ENCODE measurements around the gene NPTX2.

Gene NPTX2

DNA sequence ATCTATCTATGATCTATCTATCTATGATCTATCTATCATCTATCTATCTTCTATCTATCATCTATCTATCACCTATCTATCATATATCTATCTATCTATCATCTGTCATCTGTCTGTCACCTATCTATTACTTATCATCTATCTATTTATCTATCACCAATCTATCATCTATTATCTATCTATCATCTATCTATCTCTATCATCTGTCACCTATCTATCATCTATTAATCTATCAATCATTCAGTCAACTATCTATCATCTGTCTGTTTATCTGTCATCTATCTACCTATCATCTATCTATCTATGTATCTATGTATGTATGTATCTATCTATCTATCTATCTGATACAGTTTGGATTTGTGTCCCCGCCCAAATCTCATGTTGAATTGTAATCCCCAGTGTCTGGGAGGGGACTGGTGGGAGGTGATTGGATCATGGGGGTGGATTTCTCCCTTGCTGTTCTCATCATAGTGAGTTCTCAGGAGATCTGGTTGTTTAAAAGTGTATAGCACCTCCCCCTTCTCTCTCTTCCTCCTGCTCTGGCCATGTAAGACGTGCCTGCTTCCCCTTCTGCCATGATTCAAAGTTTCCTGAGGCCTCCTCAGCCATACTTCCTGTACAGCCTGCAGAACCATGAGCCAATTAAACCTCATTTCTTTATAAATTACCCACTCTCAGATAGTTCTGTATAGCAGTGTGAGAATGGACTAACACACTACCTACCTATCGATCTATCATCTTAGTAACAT is 37.6 kb downstream of the NPTX2 start:
- DNase-seq: no peak

DNA sequence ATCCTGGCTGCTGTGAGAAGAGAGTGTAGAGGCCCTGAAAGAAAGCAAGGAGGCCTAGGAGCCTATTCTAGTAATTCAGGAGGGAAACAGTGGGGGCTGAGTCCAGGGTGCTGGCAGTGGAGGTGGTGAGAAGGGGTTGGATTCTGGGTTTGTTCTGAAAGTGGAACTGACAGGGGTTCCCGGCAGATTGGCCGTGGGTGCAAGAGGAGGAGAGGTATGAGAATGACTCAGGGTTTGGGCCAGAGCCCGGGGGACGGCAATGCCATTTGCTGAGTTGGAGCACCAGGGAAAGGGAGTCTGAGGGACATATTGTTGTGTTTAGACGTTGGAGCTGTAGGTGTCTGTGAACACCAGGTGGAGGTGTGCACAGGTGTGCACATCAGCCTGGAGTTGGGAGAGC is 38.5 kb downstream of the NPTX2 start:
- DNase-seq: no peak

- no peak for DNase-seq
Observed at GRCh38 chr7:98656899-98657298, 39.8 kb downstream of the NPTX2 start.

GRCh38 chr7:98657736-98658135 is 40.7 kb downstream of the NPTX2 start:
- DNase-seq: no peak

DNA sequence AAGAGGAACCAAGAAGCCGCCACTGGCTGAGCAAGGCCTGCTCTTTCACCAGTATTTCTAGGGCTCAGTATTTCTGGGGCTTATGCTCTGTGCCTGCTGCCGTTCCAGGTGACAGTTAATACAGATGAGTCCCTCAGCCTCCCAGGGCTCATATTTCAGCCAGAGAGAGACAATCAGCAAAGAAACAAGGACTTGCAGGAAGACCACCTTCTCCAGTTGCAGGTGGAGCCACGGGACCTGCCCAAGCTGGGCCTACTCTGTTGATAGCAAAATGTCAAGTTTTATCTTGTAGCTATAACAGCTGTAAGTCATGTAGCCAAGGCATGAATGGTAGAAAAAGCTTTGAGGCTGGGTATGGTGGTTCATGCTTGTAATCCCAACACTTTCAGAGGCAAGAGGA is 42.7 kb downstream of the NPTX2 start:
- no peak for DNase-seq

DNA sequence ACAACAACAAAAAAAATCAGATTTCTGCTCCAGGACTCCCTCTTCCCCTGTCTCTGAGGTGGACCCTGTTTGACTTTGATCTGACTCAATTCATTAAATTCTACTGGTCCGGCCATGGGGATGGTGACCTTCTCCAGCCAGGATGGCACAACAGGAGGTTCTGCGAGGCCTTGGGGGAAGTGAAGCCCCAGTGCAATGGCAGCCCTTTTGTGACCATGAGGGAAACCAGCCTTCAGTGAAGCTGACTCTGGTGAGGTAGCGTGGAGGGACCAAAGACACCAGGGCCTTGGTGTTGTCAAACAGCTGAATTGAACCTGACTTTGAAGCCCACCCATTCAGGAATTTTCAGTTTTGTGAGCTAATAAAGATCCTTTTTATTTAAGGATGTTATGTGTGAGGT is 44.5 kb downstream of the NPTX2 start:
- no peak for DNase-seq

DNA sequence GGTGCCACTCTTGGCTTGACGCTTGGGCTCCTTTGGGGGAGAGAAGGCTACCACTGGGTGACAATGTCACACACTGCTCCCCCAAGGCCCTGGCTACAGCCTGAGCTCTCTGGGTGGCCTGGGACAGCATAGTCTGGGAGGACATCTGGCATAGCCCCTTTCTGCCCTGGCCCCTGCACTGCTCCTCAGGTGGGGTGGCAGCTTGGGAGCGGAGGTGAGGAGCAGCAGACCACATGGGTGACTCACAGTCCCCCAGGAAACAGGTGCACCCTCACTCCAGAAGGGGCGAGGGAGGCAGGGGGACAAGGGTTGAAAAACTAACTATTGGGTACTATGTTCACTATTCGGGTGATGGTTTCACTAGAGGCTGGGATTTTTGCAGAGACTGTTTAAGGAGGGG is 45.2 kb downstream of the NPTX2 start:
- no peak for DNase-seq

DNA sequence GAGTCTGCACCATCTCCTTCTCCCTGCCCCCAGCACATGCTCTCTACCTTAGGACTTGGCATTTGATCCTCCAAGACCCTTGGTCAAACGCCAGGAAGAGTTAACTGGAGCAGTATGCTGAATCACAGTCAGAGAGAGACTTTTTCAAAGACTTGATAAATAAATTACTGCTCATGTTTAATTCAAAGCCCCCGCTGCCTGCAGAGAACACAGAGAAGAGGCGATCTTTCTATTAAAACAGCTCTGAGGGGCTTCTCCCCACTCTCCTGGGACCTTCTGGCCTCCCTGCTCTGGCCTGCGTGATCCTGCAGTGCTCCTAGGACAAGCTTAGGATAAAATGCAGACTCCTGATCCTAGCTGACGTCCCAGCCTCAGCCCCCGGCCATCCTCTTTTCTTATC is 47.8 kb downstream of the NPTX2 start:
- DNase-seq: no peak

DNA sequence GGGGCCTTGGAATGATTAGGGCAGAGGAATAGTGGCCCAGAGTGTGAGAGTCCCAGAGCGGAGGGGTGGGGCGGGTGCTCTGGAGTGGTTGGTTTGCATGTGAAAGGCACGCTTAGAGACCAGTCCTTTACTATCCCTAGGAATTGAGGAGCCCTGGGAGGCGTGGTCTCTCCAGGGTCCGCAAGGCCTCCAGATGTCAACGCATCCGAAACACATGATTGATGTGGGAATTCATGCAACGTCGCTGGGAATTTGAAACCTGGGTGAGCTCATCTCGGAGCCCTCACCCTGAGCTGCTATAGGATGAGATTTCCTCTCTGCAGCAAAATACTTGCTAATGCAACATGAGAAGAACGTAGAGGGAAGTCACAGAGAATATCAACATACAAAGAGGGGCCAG is 51.2 kb downstream of the NPTX2 start:
- DNase-seq: no peak

DNA sequence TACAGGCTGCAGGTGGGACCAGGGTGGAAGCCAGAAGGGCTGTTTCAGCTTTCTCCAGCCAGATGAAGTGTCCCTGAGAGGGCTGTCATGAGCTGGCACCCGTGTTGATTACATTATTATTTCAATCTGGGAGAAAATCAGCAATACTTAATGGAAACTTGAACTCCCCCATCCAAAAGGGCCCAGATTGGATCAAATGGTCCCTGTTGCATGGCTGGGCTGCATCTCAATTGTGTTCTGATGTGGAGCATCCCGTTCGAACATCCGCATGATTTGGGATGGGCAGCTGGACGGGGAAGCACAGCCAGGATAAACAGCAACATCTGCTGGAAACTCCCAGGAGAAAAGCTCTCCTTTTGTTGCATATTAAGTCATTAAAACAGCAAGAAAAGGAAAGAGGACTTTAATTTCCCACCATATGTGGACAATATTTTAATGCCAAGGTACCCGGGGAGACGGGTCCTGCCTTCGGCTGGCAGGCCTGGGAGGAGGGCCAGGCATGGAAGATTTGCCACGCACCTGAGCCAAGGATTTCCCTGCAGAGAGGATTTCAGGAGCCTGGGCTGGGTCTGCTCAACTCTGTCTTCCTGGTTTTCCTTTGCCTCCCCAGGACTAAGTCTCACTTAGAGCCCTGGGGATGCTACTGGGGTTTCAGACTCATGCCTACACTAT is 52.4 kb downstream of the NPTX2 start:
- DNase-seq: no peak

DNA sequence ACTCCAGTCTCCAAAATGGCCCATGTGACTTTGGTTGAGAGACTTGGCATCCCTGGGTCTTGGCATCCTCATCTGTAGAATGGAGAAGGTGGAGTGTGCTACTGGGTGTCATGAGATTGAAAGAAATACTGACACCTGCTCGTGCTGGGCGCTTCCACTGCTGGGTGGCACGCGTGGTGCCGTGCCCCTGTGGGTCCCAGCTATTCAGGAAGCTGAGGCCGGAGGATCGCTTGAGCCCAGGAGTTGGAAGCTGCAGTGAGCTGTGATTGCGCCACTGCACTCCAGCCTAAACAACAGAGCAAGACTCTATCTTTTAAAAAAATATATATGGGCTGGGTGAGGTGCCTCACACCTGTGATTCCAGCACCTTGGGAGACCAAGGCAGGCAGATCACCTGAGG is 53.1 kb downstream of the NPTX2 start:
- DNase-seq: no peak

DNA sequence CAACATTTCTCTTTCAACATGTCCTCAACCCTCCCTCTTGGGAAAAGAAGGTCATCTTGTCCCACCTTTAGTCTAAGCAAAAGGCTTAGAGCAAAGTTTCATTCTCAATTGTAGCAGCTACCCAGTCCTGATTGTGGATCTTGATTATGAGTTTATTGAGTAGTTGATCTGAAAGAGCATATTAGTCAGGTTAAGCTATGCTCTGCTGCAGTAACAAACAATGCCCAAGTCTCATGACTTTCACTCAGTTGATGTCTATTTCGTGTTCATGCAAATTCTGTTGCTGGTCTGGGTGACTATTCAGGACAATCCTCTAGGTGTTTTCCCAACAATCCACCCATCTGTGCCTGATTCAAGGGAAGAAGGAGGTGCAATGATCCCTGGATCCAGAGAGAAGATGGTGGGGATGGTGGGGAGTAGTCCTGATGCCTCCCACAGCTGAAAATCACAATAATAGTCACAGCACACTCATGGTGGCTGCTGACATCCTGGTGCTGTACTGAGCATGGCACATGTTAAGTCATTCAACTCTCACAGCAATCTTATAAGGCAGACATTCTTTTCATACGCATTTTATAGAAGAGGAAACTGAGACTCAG is 54.7 kb downstream of the NPTX2 start:
- no peak for DNase-seq

DNA sequence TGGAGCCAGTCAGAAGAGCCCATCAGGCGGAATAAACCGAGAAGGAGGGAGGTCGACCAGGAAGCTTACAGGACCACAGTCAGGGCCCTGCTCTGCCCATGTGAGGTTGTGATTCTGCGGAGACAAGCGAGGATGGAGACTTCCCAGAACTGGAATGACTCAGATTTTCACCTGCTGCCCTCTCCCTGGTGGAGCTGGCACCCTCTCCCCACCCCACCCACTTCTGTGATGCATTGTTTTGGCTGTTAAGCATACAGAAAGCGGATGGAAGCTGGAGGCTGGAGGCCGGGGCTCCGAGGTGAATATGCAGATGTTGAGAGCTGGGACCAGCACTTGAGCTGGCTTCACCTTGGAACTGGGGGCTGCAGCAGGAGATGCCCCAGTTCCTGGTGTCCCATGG is 57.4 kb downstream of the NPTX2 start:
- no peak for DNase-seq

- DNase-seq: no peak
Observed at GRCh38 chr7:98674881-98675280, 57.8 kb downstream of the NPTX2 start.

DNA sequence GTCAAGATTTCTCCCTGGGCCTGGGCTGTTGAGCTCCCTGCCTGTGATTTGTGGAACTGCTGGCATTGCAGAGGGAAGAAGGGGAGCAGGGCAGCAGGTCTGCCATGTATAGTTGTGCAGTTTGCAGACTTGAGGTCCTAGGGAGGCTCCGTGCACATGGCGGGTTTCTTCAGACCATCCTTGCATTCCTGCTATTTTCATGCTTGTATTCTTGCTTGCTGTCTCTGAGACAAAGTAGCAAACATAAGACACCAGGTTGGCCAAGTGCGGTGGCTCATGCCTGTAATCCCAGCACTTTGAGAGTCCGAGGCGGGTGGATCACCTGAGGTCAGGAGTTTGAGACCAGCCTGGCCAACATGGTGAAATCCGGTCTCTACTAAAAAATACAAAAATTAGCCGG is 61.1 kb downstream of the NPTX2 start:
- no peak for DNase-seq

Data from central memory CD4-positive, alpha-beta T cell (primary cell).